ENCODE results near the gene RGS12.

RGS12 gene, protein sequence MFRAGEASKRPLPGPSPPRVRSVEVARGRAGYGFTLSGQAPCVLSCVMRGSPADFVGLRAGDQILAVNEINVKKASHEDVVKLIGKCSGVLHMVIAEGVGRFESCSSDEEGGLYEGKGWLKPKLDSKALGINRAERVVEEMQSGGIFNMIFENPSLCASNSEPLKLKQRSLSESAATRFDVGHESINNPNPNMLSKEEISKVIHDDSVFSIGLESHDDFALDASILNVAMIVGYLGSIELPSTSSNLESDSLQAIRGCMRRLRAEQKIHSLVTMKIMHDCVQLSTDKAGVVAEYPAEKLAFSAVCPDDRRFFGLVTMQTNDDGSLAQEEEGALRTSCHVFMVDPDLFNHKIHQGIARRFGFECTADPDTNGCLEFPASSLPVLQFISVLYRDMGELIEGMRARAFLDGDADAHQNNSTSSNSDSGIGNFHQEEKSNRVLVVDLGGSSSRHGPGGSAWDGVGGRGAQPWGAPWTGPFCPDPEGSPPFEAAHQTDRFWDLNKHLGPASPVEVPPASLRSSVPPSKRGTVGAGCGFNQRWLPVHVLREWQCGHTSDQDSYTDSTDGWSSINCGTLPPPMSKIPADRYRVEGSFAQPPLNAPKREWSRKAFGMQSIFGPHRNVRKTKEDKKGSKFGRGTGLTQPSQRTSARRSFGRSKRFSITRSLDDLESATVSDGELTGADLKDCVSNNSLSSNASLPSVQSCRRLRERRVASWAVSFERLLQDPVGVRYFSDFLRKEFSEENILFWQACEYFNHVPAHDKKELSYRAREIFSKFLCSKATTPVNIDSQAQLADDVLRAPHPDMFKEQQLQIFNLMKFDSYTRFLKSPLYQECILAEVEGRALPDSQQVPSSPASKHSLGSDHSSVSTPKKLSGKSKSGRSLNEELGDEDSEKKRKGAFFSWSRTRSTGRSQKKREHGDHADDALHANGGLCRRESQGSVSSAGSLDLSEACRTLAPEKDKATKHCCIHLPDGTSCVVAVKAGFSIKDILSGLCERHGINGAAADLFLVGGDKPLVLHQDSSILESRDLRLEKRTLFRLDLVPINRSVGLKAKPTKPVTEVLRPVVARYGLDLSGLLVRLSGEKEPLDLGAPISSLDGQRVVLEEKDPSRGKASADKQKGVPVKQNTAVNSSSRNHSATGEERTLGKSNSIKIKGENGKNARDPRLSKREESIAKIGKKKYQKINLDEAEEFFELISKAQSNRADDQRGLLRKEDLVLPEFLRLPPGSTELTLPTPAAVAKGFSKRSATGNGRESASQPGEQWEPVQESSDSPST (N-terminal part only)

DNA sequence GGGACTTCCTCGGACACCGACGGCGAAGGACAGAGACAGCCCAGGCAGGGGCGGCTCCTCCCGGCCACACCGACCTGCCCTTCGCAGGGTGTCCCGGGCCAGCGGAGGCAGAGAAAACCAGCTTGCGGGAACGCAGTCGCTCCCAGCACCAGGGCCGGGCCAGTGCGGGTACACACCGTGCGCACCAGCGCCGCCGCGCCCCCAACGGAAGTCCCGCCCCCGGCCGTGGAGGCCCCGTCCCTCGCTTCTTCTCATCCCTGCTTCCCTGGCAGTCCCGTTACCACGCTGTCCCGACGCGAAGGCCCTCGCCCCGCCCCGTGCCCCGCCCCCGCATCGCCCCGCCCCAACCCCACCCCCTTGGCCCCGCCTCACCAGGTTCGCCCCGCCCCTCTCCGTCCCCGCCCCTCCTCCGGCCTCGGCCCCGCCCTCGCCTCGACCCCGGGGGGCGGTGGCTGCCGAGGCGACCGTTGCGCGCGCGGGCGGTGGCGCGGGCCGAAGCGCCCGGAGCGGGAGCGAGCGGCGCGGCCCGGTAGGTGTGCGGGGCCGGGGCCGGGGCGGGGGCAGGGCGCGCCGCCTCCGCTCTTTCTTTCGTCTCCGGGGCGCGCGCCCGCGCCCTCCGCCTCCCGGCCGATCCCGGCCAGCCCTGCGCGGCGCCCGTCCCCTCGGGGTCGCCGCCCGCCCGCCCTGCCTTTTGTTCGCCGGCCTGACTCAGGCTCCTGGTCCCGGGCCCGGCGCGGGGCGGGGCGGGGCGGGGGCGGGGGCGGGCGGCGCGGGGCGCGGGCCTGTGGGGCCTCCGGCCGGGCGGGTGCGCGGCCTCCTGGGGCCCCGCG is at the start of gene RGS12:
TSS of gene RGS12 (plus strand) at position 451 of the 830 bp plus-strand sequence. CDS start 23,150 bp downstream, outside the sequence.
- DNase-seq: peak; percentile 58

GRCh38 chr4:3243136-3243780 is 49.6 kb upstream of the RGS12 start:
- DNase-seq: no peak

- no peak for DNase-seq
Measured at GRCh38 chr4:3244002-3244401, 48.8 kb upstream of the RGS12 start.

- DNase-seq: no peak
Measured at GRCh38 chr4:3244747-3245146, 48.1 kb upstream of the RGS12 start.

GRCh38 chr4:3245676-3246075 is 47.1 kb upstream of the RGS12 start:
- DNase-seq: no peak

GRCh38 chr4:3246458-3247398 is 46.1 kb upstream of the RGS12 start:
- DNase-seq: no peak

DNA sequence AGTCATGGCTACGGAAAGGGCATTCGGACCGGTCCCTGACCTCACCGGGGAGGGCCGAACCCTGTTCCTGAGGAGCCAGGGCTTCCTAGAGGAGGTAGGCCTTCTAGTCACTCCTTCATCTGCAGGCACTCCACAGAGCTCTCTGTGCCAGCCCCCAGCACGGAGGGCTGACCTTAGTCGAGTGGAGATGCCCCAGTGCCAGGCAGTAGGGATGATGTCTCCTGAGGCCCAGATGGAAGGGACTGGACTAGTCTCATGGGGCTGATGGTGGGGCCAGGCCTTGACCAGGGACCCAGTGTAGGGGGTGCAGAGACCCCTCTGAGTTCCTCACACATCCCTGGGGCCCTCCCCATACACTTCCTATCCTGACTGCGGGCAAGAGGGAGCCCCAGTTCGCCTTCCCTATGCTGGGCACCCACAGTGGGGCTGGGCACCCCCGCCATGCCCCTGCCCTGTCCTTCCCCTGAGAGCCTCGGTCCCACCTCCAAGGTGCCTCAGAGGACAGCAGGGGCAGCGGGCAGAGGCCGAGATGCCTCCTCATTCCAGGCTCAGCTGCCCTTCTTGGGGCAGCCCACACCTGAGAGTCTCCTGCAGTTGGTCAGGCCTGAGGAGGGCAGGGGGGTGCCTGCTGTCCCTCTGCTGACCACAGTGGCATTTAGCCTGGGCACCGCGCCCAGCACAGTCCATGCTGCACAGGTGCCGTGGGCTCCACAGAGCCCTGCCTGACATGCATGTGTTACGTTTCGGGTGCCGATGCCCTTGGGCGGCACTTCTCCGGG is 45.2 kb upstream of the RGS12 start:
- DNase-seq: no peak

DNA sequence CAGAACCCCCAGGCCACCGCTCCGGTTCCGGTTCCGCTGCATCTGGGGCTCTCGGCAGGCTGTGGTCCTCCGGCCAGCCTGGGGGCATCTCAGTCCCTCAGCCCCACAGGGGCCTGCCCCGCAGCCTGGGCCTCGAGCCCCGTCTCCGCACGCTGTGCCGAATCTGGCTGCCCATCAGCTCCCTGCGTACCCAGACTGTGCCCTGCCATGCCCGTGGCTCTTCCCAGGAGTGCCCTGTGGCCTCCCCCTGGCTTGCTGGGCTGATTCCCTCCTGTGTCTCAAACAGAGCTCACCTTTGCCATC is 44.7 kb upstream of the RGS12 start:
- DNase-seq: no peak

DNA sequence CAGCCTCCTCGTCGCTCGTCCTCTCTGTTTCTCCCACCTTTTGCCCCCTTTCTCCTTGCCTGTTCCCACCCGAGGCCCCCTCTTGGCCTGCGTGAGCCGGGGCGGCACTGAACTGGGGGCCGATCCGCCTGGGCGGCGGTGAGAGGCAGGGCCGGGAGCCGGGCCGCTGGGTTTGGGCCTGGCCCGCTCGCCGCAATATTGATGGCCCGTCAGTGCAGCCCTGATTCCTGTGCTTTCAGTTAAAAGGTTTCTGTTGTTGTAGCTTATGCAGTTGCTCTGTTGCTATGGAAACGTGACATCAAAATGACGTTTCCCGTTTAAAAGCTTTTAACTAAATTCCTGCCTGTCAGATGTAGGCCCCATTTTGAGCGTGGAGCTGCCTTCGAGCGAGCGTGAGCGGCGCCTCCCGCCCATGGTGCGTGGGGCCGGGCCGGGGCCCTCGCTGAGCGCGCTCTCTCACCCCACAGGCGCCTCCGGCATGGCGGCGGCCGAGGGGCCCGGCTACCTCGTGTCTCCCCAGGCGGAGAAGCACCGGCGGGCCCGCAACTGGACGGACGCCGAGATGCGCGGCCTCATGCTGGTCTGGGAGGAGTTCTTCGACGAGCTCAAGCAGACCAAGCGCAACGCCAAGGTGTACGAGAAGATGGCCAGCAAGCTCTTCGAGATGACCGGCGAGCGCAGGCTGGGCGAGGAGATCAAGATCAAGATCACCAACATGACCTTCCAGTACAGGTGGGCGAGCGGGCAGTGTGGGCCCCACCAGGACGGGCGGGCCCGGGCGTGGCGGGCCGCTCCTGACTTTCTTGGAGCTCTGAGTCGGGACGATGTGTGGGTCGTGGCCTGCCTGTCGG is 43.8 kb upstream of the RGS12 start, which contains the start of gene MSANTD1:
TSS of gene MSANTD1 (plus strand) at position 349 of the 851 bp plus-strand sequence. CDS start at position 413, 64 bp downstream.
- DNase-seq: no peak

DNA sequence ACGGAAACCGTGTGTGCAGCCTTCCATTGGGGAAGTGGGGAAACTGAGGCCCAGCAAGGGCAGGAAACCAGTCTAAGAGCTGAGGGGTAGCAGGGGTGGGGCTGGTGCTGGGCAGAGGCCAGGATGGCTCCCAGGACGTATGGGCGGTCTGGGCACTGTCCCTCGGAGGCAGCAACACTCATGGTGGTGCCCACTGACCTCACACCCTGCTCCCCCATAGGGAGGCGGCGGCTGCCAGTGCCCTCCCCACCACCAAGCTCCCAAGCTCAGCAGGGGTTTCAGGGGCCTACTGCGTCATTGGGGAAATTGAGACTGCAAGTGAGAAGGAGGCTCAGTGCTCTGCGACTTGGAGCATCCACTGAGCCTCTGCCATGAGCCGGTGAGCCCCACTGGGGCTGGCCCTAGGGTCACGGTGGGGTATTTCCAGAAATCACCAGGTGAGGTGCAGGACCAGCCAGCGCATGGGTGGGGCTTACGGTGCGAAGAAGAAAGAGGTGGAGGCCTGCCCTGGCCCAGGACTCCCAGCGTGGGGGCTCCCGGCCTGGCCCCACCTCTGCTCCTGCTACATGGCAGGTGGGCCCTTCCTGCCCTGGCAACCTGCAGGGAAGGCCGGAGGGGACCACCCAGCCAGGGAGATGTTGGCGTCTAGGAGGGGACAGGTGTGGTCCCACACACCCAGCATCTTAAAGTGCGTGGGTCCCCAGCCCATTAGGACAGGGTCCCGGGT is 42.9 kb upstream of the RGS12 start:
- DNase-seq: no peak

DNA sequence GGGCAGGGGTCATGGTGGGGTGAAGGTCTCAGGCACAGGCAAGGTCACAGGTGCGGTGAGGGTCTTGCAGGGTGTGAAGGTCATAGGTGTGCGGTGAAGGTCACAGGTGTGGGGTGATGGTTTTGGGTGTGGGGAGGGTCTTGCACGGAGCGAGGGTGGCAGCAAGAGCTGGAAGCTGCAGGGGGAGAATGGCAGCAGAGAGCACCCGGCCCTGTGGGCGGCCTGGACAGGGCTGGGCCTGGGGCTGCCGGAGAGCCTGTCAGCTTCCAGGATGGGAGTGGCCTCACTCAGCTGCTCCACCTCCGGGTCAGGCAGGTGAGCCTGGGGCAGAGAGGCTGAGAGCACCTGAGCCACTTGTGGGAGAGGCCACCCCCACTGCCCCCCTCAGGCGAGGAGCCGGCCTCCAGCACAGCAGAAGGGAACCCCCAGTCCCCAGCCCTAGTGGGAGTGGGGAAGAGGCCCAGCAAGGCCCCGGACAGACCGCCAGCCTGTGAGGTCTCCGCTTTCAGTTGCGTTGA is 42.3 kb upstream of the RGS12 start:
- no peak for DNase-seq

DNA sequence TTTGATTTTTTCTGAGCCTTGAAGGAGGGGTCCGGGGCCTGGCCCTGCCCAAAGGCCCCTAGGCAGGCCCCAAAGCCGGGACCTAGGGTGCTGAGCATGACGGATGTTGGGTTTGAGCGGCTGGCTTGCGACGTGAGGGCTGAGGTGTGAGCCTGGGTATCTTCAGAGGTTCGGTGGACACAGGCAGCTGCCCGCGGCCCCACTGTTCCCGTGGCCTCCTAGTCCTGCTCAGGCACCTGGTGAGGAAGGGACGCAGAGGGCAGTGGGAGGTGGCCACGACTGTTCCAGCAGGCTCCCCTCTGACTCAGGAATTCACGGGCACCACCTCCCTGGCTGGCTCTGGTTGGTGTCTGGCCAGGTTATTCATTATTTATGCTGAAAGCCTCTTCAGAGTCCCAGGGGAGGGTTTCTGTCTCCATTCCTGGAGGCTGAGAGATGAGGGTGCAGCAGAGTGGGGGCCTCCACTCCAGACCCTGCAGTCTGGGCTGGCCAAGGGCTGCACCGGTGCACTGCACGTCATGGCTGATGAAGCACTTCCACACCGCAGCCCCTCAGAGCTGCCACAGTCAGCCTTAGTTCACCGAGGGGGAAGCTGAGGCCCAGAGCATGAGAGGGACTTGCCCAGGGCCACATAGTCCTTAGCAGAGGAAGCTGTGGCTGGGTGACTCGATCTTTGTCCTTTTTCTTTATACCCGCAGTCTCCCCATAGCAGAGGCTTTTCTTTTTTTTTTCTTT is 41.7 kb upstream of the RGS12 start:
- DNase-seq: no peak

DNA sequence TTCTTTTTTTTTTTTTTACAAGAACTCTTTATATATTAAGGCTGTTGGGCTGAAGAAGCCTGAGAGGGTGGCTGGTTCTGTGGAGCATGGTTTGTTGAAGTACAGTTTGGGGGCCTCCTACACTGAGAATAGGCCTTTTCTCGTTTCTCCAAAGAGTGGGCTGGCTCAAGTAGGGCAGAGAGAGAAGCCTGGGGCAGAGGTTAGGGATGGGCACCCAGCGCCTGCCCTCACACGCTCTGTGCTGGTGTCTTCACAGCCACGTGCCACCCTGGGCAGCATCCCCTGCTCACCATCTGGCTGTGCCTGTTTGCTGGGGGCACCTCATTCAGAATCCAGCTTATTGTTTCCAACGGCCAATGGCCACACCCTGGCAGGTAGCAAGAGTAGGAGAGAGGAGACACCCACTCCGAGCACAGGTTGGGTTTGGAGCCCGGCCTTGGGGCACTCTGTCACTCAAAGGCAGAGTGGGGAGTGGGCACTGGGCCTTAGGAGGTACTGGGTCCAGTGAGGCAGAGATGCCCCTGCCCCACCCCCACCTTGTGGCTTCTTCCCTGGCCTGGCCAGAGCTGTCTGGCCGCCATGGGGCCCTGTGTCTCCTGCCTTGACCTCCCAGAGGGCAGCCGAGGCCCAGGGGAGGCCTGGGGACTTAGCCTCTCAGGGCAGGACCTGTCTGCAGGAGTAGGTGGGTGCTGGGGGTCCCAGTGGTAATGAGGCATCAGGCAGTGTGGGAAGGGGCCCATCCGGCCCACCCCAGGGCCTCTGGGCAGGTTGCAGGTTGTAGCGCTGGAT is 40.9 kb upstream of the RGS12 start:
- no peak for DNase-seq

DNA sequence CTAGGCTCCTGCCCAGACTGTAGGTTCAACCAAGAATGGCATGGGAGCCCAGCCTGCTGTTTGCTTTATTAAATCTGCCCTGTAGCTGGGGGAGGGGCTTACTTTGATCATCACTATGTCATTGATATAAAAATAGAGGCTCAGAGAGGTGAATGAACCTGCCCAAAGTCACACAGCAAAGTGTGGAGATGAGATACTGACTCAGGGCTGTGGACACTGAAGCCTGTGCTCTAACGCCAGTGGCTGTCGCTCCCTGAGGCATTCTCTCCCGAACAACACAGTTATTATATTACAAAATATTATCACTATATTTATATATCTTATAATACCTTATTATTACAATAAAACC is 40.4 kb upstream of the RGS12 start:
- no peak for DNase-seq

DNA sequence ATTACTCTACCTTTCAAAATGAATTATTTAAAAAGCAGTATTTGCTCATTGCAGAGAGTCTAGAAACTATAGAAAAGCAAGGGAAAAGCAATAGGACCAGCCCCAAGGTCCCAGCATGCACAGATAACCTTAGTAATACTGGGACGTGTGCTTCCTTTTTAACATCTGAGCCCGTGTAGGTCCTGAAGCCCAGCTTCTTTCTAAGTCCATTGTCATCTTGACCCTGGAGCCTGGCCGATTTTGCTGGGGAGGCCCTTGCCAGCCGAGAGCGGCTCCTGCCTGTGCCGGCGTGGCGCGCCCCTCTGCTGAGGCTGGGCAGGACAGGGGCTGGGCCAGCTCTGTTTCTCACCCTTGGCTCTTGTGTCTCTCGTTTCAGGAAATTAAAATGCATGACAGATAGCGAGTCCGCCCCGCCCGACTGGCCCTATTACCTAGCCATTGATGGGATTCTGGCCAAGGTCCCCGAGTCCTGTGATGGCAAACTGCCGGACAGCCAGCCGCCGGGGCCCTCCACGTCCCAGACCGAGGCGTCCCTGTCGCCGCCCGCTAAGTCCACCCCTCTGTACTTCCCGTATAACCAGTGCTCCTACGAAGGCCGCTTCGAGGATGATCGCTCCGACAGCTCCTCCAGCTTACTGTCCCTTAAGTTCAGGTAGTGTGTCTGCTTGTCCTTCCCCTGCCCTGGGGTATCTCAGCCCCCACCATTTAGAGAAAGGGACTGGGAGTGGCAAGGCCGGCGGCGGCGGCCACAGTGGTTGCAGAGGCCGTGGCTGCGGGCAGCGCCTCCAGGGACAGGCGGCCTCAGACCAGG is 39.8 kb upstream of the RGS12 start:
- DNase-seq: no peak

All from NCI-H2081 treated with DMSO at 0.1 percent for 48 hours (cell line).